ENCODE results near the gene DNAJB2.
"Not testable (repeated sequence)": the region's sequence is repeated elsewhere in the genome, so short reads cannot be mapped to it uniquely, and the experiment has no call there.

The DNAJB2 gene

GRCh38 chr2:219302412-219302968 lies 23.3 kb downstream of the DNAJB2 start:
- DNase-seq (ENCODE audit: low read depth): no peak

- no peak for DNase-seq (ENCODE audit: low read depth)
These were observed 25.1 kb downstream of the DNAJB2 start for GRCh38 chr2:219304223-219304622.

- DNase-seq (ENCODE audit: low read depth): no peak
These were observed 26.9 kb downstream of the DNAJB2 start for GRCh38 chr2:219306047-219306446.

DNA sequence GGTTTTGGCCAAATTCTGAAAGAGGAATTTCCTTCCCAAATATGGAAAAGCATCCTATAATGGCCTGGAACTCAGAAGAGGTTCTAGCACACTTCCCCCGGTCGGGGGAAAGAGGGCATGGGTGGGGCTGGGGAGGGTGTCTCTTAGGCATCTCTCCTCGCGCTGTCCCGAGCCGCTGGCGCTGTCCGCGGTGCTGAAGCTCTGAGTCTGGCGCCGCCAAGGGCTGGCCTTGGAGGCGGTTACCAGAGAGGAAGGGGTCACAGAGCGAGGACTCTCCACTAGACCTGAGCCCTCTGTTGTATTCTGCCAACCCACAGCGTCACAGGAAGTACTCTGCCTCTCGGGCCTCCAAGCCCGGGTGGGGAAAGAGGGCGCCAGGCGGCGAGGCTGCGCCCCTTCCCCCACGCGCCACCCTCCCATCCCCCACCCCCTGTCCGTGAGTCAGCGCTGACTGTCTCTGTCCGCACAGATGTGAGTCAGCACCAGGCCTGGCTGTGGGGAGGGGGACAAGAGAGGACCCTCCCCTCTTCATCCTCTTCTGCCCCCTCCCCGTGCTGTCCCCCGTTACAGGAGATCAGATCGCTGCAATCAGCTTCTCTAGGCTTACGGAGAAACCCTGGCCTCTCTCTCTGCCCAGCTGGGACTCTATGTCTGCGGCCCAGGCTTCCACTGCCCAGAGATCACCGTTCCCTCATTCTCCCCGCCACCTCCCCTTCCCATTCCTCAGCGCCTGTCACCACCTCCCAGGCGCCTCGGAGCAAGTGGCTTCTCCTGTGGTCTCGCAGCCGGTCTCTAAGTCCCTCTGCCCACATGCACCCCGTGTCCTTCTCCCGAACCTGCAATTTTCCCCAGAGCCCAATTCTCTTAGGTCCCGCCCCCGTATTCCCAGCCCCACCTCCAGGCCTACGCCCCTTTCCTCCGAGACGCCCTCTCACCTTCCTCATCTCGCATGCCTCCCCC lies 29.3 kb downstream of the DNAJB2 start:
- peak; percentile 77 for DNase-seq (ENCODE audit: low read depth)

DNA sequence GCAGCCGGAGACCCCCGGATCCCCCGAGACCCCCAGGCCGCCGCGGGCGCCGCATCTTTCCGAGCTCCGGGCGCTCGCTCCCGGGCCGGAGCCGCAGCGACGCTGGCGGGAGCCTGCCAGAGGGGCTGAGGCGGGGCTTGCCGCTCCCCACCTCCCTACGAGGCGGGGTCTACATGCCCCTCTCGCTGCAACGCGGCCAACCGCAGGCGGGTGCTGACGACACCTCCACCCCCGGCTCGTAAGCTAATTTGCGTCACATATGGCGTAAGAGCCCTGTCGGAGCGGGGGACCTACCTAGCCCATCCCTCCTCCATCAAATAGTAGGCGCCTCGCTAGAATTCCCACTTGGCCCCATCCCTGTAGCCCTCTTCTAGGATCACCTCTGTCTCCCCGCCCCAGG lies 30.1 kb downstream of the DNAJB2 start, which contains the start of gene PTPRN:
PTPRN (minus strand) TSS at position 124 of the 400 bp plus-strand sequence; CDS start at position 55, 69 bp downstream.
- peak; percentile 86 for DNase-seq (ENCODE audit: low read depth)

DNA sequence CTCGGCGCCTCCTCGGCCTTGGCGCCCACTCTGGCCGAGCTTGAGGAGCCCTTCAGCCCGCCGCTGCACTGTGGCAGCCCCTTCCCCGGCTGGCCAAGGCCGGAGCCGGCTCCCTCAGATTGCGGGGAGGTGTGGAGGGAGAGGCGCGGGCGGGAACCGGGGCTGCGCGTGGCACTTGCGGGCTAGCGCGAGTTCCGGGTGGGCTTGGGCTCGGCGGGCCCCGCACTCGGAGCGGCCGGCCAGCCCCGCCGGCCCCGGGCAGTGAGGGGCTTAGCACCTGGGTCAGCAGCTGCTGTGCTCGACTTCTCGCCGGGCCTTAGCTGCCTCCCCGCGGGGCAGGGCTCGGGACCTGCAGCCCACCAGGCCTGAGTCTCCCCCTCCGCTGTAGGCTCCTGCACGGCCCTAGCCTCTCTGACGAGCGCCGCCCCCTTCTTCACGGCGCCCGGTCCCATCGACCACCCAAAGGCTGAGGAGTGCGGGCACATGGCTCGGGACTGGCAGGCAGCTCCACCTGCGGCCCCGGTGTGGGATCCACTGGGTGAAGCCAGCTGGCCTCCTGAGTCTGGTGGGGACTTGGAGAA lies 33.6 kb downstream of the DNAJB2 start:
- not testable (repeated sequence) for DNase-seq (ENCODE audit: low read depth)

DNA sequence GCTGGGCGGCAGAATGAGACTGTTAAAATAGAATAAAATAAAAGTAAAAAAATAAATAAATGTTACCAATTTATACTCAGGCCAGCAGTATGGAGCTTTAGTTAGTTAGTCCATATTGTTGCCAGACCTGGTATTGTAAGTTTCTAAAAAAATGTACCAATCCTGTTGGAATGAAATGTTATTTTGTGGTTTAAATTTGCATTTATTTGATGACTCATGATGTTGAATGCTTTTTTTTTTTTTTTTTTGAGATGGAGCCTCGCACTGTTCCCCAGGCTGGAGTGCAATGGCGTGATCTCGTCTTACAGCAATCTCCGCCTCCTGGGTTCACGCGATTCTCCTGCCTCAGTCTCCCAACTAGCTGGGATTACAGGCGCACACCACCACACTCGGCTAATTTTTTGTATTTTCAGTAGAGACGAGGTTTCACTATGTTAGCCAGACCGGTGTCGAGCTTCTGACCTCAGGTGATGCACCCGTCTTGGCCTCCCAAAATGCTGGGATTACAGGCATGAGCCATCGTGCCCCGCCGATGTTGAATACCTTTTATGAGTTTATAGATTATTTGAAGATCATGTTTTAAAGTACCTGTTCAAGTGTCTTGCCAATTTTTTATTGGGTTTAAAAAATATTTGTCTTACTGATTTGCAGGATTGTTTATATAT lies 35.8 kb downstream of the DNAJB2 start:
- no peak for DNase-seq (ENCODE audit: low read depth)

DNA sequence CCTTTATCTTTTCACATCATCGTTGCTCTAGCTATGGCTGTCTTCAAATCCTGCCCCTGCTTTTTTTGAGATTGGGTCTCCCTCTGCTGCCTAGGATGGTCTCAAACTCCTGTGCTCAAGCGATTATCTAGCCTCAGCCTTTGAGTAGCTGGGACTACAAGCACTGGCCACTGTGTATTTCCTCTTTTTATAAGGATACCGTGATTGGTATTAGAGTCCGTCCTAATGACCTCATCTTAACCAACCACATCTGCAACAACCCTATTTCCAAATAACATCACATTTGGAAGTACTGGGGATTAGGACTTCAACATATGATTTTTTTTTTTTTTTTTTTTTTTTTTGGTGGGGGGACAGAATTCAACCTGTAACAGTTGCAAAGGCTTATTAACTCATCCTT lies 44.3 kb downstream of the DNAJB2 start:
- DNase-seq (ENCODE audit: low read depth): no peak

DNA sequence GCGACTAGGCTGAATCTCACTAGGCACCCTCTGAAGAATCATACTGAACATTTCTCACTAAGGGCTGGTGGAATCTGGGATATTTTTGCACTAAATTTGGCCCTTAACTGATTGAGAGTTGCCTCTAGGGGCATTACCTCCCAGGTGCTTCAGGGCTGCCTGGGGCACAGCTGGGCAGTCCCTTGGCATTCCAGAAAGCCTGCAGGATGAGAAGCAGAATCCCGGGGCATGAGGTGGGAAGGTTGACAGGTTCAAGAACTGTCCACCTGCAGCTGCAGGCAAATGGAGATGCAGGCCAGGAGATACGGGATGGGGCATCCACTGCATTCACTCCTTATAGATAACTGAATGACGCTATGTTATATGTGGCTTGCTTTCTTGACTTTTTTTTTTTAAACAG lies 46.0 kb downstream of the DNAJB2 start:
- DNase-seq (ENCODE audit: low read depth): no peak

DNA sequence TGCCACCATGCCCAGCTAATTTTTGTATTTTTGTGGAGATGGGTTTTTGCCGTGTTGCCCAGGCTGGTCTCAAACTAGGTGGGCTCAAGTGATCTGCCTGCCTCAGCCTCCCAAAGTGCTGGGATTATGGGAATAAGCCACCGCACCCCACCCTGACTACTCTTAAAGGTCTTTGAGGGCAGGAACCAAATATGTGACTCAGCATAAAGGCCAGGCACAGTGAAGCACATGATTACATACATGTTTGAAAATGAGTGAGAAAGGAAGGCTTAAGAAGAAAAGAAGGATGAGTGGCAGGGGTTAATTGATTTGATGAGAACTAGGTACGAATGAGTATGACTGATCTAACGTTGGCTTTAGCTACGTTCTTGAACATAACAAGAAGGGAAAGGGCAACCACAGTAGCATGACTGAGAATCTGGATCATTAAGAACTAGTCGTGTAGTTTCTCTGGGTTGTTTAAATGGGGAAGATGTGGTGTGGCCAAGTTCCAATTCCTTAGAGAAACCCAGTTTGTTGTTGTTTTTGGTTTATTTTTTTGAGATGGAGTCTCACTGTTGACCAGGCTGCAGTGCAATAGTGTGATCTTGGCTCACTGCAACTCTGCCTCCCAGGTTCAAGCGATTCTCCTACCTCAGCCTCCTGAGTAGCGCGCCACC lies 46.6 kb downstream of the DNAJB2 start:
- no peak for DNase-seq (ENCODE audit: low read depth)

- no peak for DNase-seq (ENCODE audit: low read depth)
These were observed 48.6 kb downstream of the DNAJB2 start for GRCh38 chr2:219327719-219328118.

DNA sequence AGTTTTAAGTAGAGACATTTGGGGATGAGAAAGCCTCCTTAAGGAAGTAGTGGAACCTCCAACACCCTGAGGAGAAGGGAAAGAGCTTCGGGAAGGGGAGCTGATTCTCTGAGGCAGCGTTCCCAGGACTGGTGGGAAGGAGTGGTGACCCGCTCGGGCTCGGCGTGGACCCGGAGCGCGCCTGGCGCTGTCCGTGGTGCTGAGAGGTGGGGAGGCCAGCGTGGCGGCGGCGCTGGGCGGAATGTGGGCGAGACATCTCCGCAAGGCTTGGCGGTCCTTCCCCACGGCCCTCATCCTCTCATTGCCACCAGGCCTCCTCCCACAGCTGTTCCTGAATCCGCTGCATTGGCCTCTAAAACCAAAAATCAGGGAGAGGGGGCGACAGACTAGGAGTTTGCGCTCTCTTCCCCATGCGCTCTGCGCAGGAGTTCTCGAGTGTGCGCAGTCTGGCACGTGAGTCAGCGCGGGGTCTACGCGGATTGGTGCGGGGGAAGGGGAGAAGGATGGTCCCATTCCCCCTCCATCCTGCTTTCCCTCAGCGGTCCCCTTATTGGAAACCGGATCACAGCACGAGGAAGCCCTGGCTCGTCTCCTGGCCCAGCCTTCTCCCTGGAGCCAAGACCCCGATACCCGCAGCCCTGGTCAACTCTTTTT lies 52.5 kb downstream of the DNAJB2 start:
- peak; percentile 25 for DNase-seq (ENCODE audit: low read depth)

GRCh38 chr2:219332542-219332941 lies 53.4 kb downstream of the DNAJB2 start, which contains the start of gene RESP18:
TSS of gene RESP18 (minus strand) at chr2:219332744.
- DNase-seq (ENCODE audit: low read depth): no peak

GRCh38 chr2:219334076-219334475 lies 54.9 kb downstream of the DNAJB2 start:
- DNase-seq (ENCODE audit: low read depth): no peak

GRCh38 chr2:219335373-219335786 lies 56.2 kb downstream of the DNAJB2 start:
- DNase-seq (ENCODE audit: low read depth): peak; percentile 54

Measured in amniotic epithelial cell (primary cell).